ENCODE results near the gene UBR4. TPM values are rescaled to one million over a fixed set of nuclear protein-coding genes. Genes with fewer than 3 reads are reported as not detected.

UBR4 gene
- polyA plus RNA-seq, 1 donor from 2014 or later, result 49.7 TPM

DNA sequence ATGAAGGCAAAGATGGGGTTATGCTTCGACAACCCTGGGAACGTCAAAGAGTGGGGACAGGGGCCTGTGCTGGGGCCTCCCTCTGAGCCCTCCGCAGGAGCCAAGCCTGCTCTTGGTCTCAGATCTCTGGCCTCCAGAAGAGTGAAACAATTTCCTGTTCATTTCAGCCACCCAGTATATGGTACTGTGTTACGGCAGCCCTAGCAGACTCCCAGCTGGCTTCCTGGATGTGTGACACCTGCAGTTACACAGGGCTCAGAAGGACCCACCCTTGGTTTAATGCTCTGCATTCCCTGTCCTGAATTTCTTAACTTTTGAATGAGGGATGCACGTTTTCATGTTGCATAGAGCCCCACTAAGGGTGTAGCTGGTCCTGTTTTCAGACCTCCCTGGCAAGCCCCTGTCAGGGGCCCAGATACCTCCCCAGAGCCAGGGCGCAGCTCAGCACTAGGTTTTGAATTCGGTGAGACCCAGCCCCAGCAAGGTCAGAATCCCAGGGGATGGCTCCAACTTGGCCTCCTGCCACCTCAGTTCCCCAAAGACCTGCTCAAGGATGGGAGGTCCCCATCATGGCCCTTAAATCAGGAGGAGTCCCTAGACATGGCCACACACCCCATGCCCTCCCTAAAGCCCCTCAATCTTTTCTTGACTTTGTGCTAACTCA lies 174.6 kb downstream of the UBR4 start:
- H3K4me3 ChIP-seq (ENCODE audit: low read length), result no peak overlapping the region
- no peaks in the 10 kb centered on the region for H3K9me3 ChIP-seq (ENCODE audit: low read length)
- no peaks in the 10 kb centered on the region for H3K79me2 ChIP-seq (replicated peaks; ENCODE audit: insufficient read depth, low read length)
- H3K9ac ChIP-seq (ENCODE audit: low read length), result no peak overlapping the region
- H2AFZ ChIP-seq (ENCODE audit: low read depth, low read length), result no peak overlapping the region
- TF ChIP-seq SMC3 (conservative IDR thresholded peaks at IDR 0.05; ENCODE audit: poor library complexity), result no peak
- TF ChIP-seq, protein P1, sequence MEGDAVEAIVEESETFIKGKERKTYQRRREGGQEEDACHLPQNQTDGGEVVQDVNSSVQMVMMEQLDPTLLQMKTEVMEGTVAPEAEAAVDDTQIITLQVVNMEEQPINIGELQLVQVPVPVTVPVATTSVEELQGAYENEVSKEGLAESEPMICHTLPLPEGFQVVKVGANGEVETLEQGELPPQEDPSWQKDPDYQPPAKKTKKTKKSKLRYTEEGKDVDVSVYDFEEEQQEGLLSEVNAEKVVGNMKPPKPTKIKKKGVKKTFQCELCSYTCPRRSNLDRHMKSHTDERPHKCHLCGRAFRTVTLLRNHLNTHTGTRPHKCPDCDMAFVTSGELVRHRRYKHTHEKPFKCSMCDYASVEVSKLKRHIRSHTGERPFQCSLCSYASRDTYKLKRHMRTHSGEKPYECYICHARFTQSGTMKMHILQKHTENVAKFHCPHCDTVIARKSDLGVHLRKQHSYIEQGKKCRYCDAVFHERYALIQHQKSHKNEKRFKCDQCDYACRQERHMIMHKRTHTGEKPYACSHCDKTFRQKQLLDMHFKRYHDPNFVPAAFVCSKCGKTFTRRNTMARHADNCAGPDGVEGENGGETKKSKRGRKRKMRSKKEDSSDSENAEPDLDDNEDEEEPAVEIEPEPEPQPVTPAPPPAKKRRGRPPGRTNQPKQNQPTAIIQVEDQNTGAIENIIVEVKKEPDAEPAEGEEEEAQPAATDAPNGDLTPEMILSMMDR (IDR thresholded peaks at IDR 0.05; ENCODE audit: poor library complexity, severe bottlenecking), result no peak
- no peak for TF ChIP-seq EZH2 (IDR thresholded peaks at IDR 0.05; ENCODE audit: borderline replicate concordance, insufficient read depth, low read length, poor library complexity, severe bottlenecking)
- TF ChIP-seq, protein P2, sequence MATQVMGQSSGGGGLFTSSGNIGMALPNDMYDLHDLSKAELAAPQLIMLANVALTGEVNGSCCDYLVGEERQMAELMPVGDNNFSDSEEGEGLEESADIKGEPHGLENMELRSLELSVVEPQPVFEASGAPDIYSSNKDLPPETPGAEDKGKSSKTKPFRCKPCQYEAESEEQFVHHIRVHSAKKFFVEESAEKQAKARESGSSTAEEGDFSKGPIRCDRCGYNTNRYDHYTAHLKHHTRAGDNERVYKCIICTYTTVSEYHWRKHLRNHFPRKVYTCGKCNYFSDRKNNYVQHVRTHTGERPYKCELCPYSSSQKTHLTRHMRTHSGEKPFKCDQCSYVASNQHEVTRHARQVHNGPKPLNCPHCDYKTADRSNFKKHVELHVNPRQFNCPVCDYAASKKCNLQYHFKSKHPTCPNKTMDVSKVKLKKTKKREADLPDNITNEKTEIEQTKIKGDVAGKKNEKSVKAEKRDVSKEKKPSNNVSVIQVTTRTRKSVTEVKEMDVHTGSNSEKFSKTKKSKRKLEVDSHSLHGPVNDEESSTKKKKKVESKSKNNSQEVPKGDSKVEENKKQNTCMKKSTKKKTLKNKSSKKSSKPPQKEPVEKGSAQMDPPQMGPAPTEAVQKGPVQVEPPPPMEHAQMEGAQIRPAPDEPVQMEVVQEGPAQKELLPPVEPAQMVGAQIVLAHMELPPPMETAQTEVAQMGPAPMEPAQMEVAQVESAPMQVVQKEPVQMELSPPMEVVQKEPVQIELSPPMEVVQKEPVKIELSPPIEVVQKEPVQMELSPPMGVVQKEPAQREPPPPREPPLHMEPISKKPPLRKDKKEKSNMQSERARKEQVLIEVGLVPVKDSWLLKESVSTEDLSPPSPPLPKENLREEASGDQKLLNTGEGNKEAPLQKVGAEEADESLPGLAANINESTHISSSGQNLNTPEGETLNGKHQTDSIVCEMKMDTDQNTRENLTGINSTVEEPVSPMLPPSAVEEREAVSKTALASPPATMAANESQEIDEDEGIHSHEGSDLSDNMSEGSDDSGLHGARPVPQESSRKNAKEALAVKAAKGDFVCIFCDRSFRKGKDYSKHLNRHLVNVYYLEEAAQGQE (IDR thresholded peaks at IDR 0.05; ENCODE audit: borderline replicate concordance), result no peak
- no peak for TF ChIP-seq POLR2AphosphoS5 (IDR thresholded peaks at IDR 0.05)
- TF ChIP-seq TAF1 (IDR thresholded peaks at IDR 0.05; ENCODE audit: low read depth), result no peak
- no peak for TF ChIP-seq EP300 (conservative IDR thresholded peaks at IDR 0.05; ENCODE audit: poor library complexity, severe bottlenecking)
- no peak for TF ChIP-seq RAD21 (conservative IDR thresholded peaks at IDR 0.05)
- no peak for TF ChIP-seq MXI1 (conservative IDR thresholded peaks at IDR 0.05; ENCODE audit: poor library complexity, severe bottlenecking)
- H3K27me3 ChIP-seq (ENCODE audit: insufficient read depth, low read depth, low read length), result no peaks in the 10 kb centered on the region
- no peaks in the 10 kb centered on the region for H3F3A ChIP-seq (ENCODE audit: insufficient read depth, low read length, poor library complexity, severe bottlenecking)
- no peak overlapping the region for H3K27ac ChIP-seq (ENCODE audit: low read length)
- no peaks in the 10 kb centered on the region for H3K9me2 ChIP-seq (ENCODE audit: insufficient read depth, low read length)
- no peaks in the 10 kb centered on the region for H3K36me3 ChIP-seq (ENCODE audit: insufficient read depth, low read length)
- no peaks in the 10 kb centered on the region for H4K20me1 ChIP-seq (ENCODE audit: insufficient read depth)
- H3K4me2 ChIP-seq (ENCODE audit: low read length), result no peak overlapping the region

DNA sequence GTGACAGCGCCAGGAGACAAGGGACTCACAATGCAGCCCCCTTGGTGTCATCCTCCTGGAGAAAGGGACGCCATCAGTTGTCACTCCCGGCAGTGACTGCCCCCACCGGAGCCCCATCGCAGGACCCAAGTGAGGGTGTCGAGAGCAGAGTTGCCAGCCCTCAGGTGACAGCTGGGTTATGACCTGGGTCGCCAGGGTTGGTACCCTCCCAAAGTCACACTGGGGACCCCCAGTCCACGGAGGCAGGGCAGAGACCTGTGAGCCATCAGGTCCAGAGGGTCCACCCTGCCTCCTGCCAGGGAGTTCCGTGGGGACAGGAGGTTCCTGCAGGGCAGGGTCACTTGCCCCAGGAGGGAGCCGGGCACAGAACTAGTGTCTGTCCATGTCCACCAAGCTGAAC lies 175.3 kb downstream of the UBR4 start:
- H3K27me3 ChIP-seq (ENCODE audit: insufficient read depth, low read depth, low read length), result no peaks in the 10 kb centered on the region
- H3K9me3 ChIP-seq (ENCODE audit: low read length), result no peaks in the 10 kb centered on the region
- H2AFZ ChIP-seq (ENCODE audit: low read depth, low read length), result no peak overlapping the region
- no peaks in the 10 kb centered on the region for H3K79me2 ChIP-seq (replicated peaks; ENCODE audit: insufficient read depth, low read length)
- H3K4me3 ChIP-seq (ENCODE audit: low read length), result no peak overlapping the region
- no peaks in the 10 kb centered on the region for H4K20me1 ChIP-seq (ENCODE audit: insufficient read depth)
- H3K4me2 ChIP-seq (ENCODE audit: low read length), result no peak overlapping the region
- no peaks in the 10 kb centered on the region for H3K36me3 ChIP-seq (ENCODE audit: insufficient read depth, low read length)
- no peak overlapping the region for H3K27ac ChIP-seq (ENCODE audit: low read length)
- H3K9ac ChIP-seq (ENCODE audit: low read length), result no peak overlapping the region
- H3F3A ChIP-seq (ENCODE audit: insufficient read depth, low read length, poor library complexity, severe bottlenecking), result no peaks in the 10 kb centered on the region
- H3K9me2 ChIP-seq (ENCODE audit: insufficient read depth, low read length), result no peaks in the 10 kb centered on the region
- TF ChIP-seq RAD21 (conservative IDR thresholded peaks at IDR 0.05) (no peak), EZH2 (IDR thresholded peaks at IDR 0.05; ENCODE audit: borderline replicate concordance, insufficient read depth, low read length, poor library complexity, severe bottlenecking) (no peak), SMC3 (conservative IDR thresholded peaks at IDR 0.05; ENCODE audit: poor library complexity) (no peak)
- TF ChIP-seq, protein P1 (IDR thresholded peaks at IDR 0.05; ENCODE audit: poor library complexity, severe bottlenecking), result no peak
- TF ChIP-seq, protein P2 (IDR thresholded peaks at IDR 0.05; ENCODE audit: borderline replicate concordance), result no peak
